ENCODE data around the gene MASP1.
A peak's percentile ranks its signal among the peaks of the same experiment; 100 is the strongest.
"Not testable (repeated sequence)": the region's sequence is repeated elsewhere in the genome, so short reads cannot be mapped to it uniquely, and the experiment has no call there.

Gene MASP1

GRCh38 chr3:187212196-187212545, 79.4 kb downstream of the MASP1 start:
- DNase-seq: no peak

- DNase-seq: no peak
Measured at GRCh38 chr3:187211532-187212195, 79.9 kb downstream of the MASP1 start.

GRCh38 chr3:187210545-187211327, 80.8 kb downstream of the MASP1 start:
- DNase-seq: no peak

GRCh38 chr3:187210091-187210490, 81.4 kb downstream of the MASP1 start:
- DNase-seq: no peak

- DNase-seq: no peak
Measured at GRCh38 chr3:187209491-187209890, 82.0 kb downstream of the MASP1 start.

GRCh38 chr3:187208159-187208558, 83.4 kb downstream of the MASP1 start:
- DNase-seq: no peak

- DNase-seq: no peak
Measured at GRCh38 chr3:187207624-187208023, 83.9 kb downstream of the MASP1 start.

GRCh38 chr3:187207062-187207461, 84.5 kb downstream of the MASP1 start:
- DNase-seq: no peak

GRCh38 chr3:187205683-187206082, 85.9 kb downstream of the MASP1 start:
- DNase-seq: no peak

GRCh38 chr3:187199463-187200050, 92.0 kb downstream of the MASP1 start:
- DNase-seq: not testable (repeated sequence)

GRCh38 chr3:187198490-187198889, 93.0 kb downstream of the MASP1 start:
- DNase-seq: no peak

- DNase-seq: peak in 1 of 2 experiments; percentile 30
Measured at GRCh38 chr3:187197335-187197649, 94.2 kb downstream of the MASP1 start, which contains the start of gene RTP1. Gene RTP1 (plus strand): TSS chr3:187197486. CDS start chr3:187197516, 30 bp downstream.

- DNase-seq: no peak
Measured at GRCh38 chr3:187196573-187197334, 94.8 kb downstream of the MASP1 start.

GRCh38 chr3:187193181-187193580, 98.4 kb downstream of the MASP1 start:
- no peak for DNase-seq

GRCh38 chr3:187191271-187191670, 100.3 kb downstream of the MASP1 start:
- no peak for DNase-seq

GRCh38 chr3:187188931-187189330, 102.6 kb downstream of the MASP1 start:
- no peak for DNase-seq

GRCh38 chr3:187186801-187187421, 104.6 kb downstream of the MASP1 start:
- no peak for DNase-seq

- no peak for DNase-seq
Measured at GRCh38 chr3:187186375-187186774, 105.2 kb downstream of the MASP1 start.

GRCh38 chr3:187185759-187186158, 105.8 kb downstream of the MASP1 start:
- no peak for DNase-seq
